K562 (cell line): ENCODE data around the gene POLRMT. TPM values are rescaled to one million over a fixed set of nuclear protein-coding genes. Genes with fewer than 3 reads are reported as not detected.

ENCODE experiments used
- ELF1 ChIP-seq: fragments of 200-800 bp; sonication (Bioruptor generic); IDR thresholded peaks from 2 replicates; pipeline ENCODE4 v1.6.1; 2016; ENCODE audit warnings: missing genetic modification characterization, missing compliant biosample characterization
- HDAC6 ChIP-seq: IDR thresholded peaks from 2 replicates; pipeline ENCODE4 v1.6.1; 2012; ENCODE audit warnings: low read depth, mild to moderate bottlenecking, control low read depth, inconsistent platforms, low read length, moderate library complexity
- JUNB ChIP-seq: fragments of 450-650 bp; formaldehyde crosslinking; conservative IDR thresholded peaks from 2 replicates; pipeline ENCODE4 v1.4.0; 2020; ENCODE audit warnings: mild to moderate bottlenecking
- LARP7 ChIP-seq: fragments of 450-650 bp; IDR thresholded peaks from 2 replicates; pipeline ENCODE4 v1.6.1; 2016
- LEF1 ChIP-seq: fragments of 450-650 bp; IDR thresholded peaks from 2 replicates; pipeline ENCODE4 v1.6.1; 2016; ENCODE audit warnings: mild to moderate bottlenecking
- MITF ChIP-seq: IDR thresholded peaks from 2 replicates; pipeline ENCODE4 v1.6.1; 2014; ENCODE audit warnings: antibody characterized with exemption
- MXD1 ChIP-seq: fragments of 250-450 bp; sonication (Bioruptor Pico); IDR thresholded peaks from 2 replicates; pipeline ENCODE4 v1.8.0; 2021; ENCODE audit warnings: borderline replicate concordance, mild to moderate bottlenecking, moderate library complexity; ENCODE audit not compliant: poor library complexity, severe bottlenecking
- NFE2 ChIP-seq: IDR thresholded peaks from 2 replicates; pipeline ENCODE4 v1.6.1; 2014; ENCODE audit warnings: antibody characterized with exemption, low read depth
- SUPT5H ChIP-seq: fragments of 450-650 bp; IDR thresholded peaks from 2 replicates; pipeline ENCODE4 v1.6.1; 2016
- TEAD2 ChIP-seq: fragments of 450-650 bp; IDR thresholded peaks from 2 replicates; pipeline ENCODE4 v1.6.1; 2016; ENCODE audit warnings: missing genetic modification characterization, control low read depth, missing compliant biosample characterization
- THRAP3 ChIP-seq: fragments of 450-650 bp; IDR thresholded peaks from 2 replicates; pipeline ENCODE4 v1.6.1; 2016; ENCODE audit warnings: mild to moderate bottlenecking, inconsistent platforms, borderline replicate concordance
- TSC22D4 ChIP-seq: fragments of 450-650 bp; IDR thresholded peaks from 2 replicates; pipeline ENCODE4 v1.6.1; 2016; ENCODE audit warnings: missing genetic modification characterization, missing biosample characterization, control low read depth
- YY1 ChIP-seq, 3 experiments: IDR thresholded peaks; 2 replicates each; pipeline ENCODE4 v1.6.1; 2011; ENCODE audit warnings: low read length in 2 of 3, mild to moderate bottlenecking in 2 of 3, moderate library complexity in 2 of 3, borderline replicate concordance in 1 of 3, control low read depth in 1 of 3, low read depth in 1 of 3; ENCODE audit not compliant: insufficient read depth in 3 of 3, insufficient replicate concordance in 2 of 3, control insufficient read depth in 1 of 3, insufficient read length in 1 of 3; ENCODE audit errors: extremely low read depth in 1 of 3
- ZC3H8 ChIP-seq: fragments of 450-650 bp; IDR thresholded peaks from 2 replicates; pipeline ENCODE4 v1.6.1; 2017
- ZNF143 ChIP-seq: sonication (generic); formaldehyde crosslinking; IDR thresholded peaks from 2 replicates; pipeline ENCODE4 v1.9.0; 2022; ENCODE audit warnings: mild to moderate bottlenecking, missing genetic modification reagents
- ZNF184 ChIP-seq: sonication (generic); formaldehyde crosslinking; IDR thresholded peaks from 2 replicates; pipeline ENCODE4 v1.5.0; 2020; ENCODE audit warnings: missing genetic modification reagents
- ZNF217 ChIP-seq: sonication (generic); formaldehyde crosslinking; IDR thresholded peaks from 2 replicates; pipeline ENCODE4 v1.8.0; 2022; ENCODE audit warnings: mild to moderate bottlenecking, missing genetic modification reagents
- ZNF282 ChIP-seq: sonication (generic); formaldehyde crosslinking; IDR thresholded peaks from 2 replicates; pipeline ENCODE4 v1.8.1; 2023; ENCODE audit warnings: missing genetic modification reagents
- ZNF347 ChIP-seq: fragments of 450-650 bp; formaldehyde crosslinking; IDR thresholded peaks from 2 replicates; pipeline ENCODE4 v1.4.0; 2020; ENCODE audit warnings: low read depth, mild to moderate bottlenecking, moderate library complexity
- ZNF507 ChIP-seq: conservative IDR thresholded peaks from 2 replicates; pipeline ENCODE4 v1.6.1; 2017; ENCODE audit warnings: missing genetic modification characterization, missing compliant biosample characterization
- polyA plus RNA-seq, 8 experiments: library from polyadenylated mRNA; depleted of rRNA in 4 of 8; stranded (reverse) in 5 of 8; unstranded in 3 of 8; fragments of >200 nt; fragmentation: Nextera tagmentation in 2 of 8; fragmentation: Illumina TruSeq in 1 of 8; extraction: Ambion mirVana in 2 of 8; extraction: Trizol in 1 of 8; gene quantifications; 2 replicates each; pipeline versions ENCODE4 v1.2.1 to v1.2.3, GENCODE V29; 2011 to 2014; ENCODE audit warnings: inconsistent platforms in 1 of 8, missing spikeins in 1 of 8
- total RNA-seq, 7 experiments: library from RNA; depleted of rRNA in 6 of 7; stranded (reverse); fragments of >200 nt in 6 of 7; fragmentation: Illumina TruSeq in 2 of 7; extraction: Trizol in 2 of 7; gene quantifications; 2 replicates each; pipeline versions ENCODE4 v1.2.1 to v1.2.3, GENCODE V29; 2011 to 2021; ENCODE audit warnings: low replicate concordance in 1 of 7
- TF ChIP-seq, protein P1 (sequence below): fragments of 250-450 bp; sonication (Bioruptor Pico); IDR thresholded peaks from 2 replicates; pipeline ENCODE4 v1.4.0; 2020; ENCODE audit warnings: borderline replicate concordance
- TF ChIP-seq, protein P2 (sequence below): fragments of 450-650 bp; IDR thresholded peaks from 2 replicates; pipeline ENCODE4 v1.6.1; 2018; ENCODE audit warnings: mild to moderate bottlenecking, low read depth; ENCODE audit not compliant: partially characterized antibody
- TF ChIP-seq, protein P3 (sequence below), 2 experiments: fragments of 250-450 bp in 1 of 2; fragments of 450-650 bp in 1 of 2; sonication (Bioruptor Pico) in 1 of 2; IDR thresholded peaks; 2 replicates each; pipeline versions ENCODE4 v1.6.1 to v1.8.0; 2016 to 2021; ENCODE audit warnings: mild to moderate bottlenecking in 2 of 2, moderate library complexity in 2 of 2, missing compliant biosample characterization in 1 of 2, missing genetic modification characterization in 1 of 2

POLRMT gene
- total and polyA plus RNA-seq, 9 of the 15 experiments (the other 6 are each of a cell fraction or from before 2014, with no cell fraction given), result 30.3 to 144 (median 68.0) TPM

DNA sequence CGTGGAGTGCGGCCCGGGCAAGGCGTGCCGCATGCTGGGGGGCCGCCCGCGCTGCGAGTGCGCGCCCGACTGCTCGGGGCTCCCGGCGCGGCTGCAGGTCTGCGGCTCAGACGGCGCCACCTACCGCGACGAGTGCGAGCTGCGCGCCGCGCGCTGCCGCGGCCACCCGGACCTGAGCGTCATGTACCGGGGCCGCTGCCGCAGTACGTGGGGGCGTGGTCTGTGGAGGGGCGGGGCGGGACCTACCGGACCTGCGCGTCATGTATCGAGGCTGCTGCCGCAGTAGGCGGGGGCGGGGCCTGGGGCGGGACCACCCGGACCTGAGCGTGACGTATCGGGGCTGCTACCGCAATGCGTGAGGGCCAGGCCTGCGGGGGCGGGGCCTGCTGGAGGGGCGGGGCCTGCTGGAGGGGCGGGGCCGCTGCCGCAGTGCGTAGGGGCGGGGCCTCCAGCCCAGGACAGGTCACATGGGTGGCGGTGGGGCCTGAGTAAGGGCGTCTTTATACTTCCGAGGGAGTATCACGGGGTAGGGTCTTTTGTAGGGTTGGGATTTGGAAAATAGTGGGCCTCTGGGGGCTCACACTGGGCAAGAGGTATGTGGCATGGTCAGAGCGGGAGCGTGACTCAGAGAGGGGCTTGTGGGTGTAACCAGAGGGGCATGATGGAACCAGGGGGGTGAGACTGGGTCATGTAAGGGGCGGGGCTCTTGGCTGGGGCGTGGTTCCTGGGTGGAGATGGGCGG, 47.1 kb upstream of the POLRMT start (continued):
- TF ChIP-seq TEAD2 (tag) (no peak), LEF1 (0 out of 2 replicates have a peak, but pooled peaks have one; percentile 47), MXD1 (peak; percentile 32), ZNF507 (no peak), ZNF143 (CRISPR knock-in tag) (no peak), NFE2 (0 out of 2 replicates have a peak, but pooled peaks have one; percentile 0), THRAP3 (no peak), LARP7 (peak; percentile 82; the same call in 1 of the 2 replicates), ZNF282 (no peak), TSC22D4 (tag) (no peak), ELF1 (tag) (no peak), ZNF347 (CRISPR knock-in tag) (no peak), SUPT5H (peak; percentile 90), MITF (no peak), ZNF217 (CRISPR knock-in tag) (no peak), JUNB (CRISPR knock-in tag) (0 out of 2 replicates have a peak, but pooled peaks have one; percentile 28), ZNF184 (CRISPR knock-in tag) (no peak), HDAC6 (no peak), YY1 (IDR thresholded peaks at IDR 0.05; ENCODE audit: borderline replicate concordance in 1 of 3, control insufficient read depth in 1 of 3, extremely low read depth in 1 of 3, insufficient read depth in 3 of 3, insufficient read length in 1 of 3, insufficient replicate concordance in 2 of 3, low read depth in 1 of 3, low read length in 2 of 3) (peak in 2 of 3 experiments; percentile 60 to 65), ZC3H8 (no peak)
- TF ChIP-seq, protein P1, sequence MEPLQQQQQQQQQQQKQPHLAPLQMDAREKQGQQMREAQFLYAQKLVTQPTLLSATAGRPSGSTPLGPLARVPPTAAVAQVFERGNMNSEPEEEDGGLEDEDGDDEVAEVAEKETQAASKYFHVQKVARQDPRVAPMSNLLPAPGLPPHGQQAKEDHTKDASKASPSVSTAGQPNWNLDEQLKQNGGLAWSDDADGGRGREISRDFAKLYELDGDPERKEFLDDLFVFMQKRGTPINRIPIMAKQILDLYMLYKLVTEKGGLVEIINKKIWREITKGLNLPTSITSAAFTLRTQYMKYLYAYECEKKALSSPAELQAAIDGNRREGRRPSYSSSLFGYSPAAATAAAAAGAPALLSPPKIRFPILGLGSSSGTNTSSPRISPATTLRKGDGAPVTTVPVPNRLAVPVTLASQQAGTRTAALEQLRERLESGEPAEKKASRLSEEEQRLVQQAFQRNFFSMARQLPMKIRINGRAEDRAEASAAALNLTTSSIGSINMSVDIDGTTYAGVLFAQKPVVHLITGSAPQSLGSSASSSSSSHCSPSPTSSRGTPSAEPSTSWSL, result no peak
- TF ChIP-seq, protein P2, sequence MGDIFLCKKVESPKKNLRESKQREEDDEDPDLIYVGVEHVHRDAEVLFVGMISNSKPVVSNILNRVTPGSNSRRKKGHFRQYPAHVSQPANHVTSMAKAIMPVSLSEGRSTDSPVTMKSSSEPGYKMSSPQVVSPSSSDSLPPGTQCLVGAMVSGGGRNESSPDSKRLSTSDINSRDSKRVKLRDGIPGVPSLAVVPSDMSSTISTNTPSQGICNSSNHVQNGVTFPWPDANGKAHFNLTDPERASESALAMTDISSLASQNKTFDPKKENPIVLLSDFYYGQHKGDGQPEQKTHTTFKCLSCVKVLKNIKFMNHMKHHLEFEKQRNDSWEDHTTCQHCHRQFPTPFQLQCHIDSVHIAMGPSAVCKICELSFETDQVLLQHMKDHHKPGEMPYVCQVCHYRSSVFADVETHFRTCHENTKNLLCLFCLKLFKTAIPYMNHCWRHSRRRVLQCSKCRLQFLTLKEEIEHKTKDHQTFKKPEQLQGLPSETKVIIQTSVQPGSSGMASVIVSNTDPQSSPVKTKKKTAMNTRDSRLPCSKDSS, result no peak
- TF ChIP-seq, protein P3, sequence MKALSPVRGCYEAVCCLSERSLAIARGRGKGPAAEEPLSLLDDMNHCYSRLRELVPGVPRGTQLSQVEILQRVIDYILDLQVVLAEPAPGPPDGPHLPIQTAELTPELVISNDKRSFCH (CRISPR knock-in tag; IDR thresholded peaks at IDR 0.05), result no peak
- TF ChIP-seq, protein P3 (tag; IDR thresholded peaks at IDR 0.05), result no peak; the same call in 1 of the 2 replicates
